Keratinocyte (primary cell): ENCODE data around the gene ACBD7. TPM values are rescaled to one million over a fixed set of nuclear protein-coding genes. Genes with fewer than 3 reads are reported as not detected.

ENCODE experiments used
- DNase-seq: peaks from one replicate; pipeline ENCODE4 v3.0.0-alpha.2; 2011; ENCODE audit warnings: low read depth, missing footprints, low spot score
- FAIRE-seq: peaks from 2 replicates; lab custom pipeline; 2011; peaks lifted over from hg19 to GRCh38; lab: Jason Lieb, UNC
- H2AFZ ChIP-seq: 2 replicates; pipeline ENCODE4 v1.6.0; 2012; ENCODE audit warnings: low read length, control low read depth, inconsistent platforms; ENCODE audit not compliant: control insufficient read depth
- H3K27ac ChIP-seq: 2 replicates; pipeline ENCODE4 v1.5.1; 2011; ENCODE audit warnings: low read length; ENCODE audit not compliant: control insufficient read depth, insufficient read depth
- H3K27me3 ChIP-seq: 3 replicates; pipeline ENCODE4 v1.6.0; 2011; ENCODE audit warnings: low read length; ENCODE audit not compliant: control insufficient read depth, insufficient read depth; ENCODE audit errors: extremely low read depth
- H3K36me3 ChIP-seq, 2 experiments: 2 replicates in 1 of 2; 3 replicates in 1 of 2; pipeline ENCODE4 v1.5.1; 2011; ENCODE audit warnings: low read length in 2 of 2, mild to moderate bottlenecking in 1 of 2; ENCODE audit not compliant: control insufficient read depth in 2 of 2, insufficient read depth in 2 of 2; ENCODE audit errors: extremely low read depth in 1 of 2
- H3K4me1 ChIP-seq: 3 replicates; pipeline ENCODE4 v1.5.1; 2011; ENCODE audit warnings: low read length; ENCODE audit not compliant: control insufficient read depth, insufficient read depth; ENCODE audit errors: extremely low read depth
- H3K4me2 ChIP-seq: 3 replicates; pipeline ENCODE4 v1.6.0; 2011; ENCODE audit warnings: low read depth, low read length; ENCODE audit not compliant: control insufficient read depth, insufficient read depth; ENCODE audit errors: extremely low read depth
- H3K4me3 ChIP-seq, 3 experiments: fragments of 200-600 bp in 1 of 3; sonication (generic) in 1 of 3; 2 replicates in 2 of 3; 3 replicates in 1 of 3; pipeline ENCODE4 v1.5.1; 2011 to 2016; ENCODE audit warnings: low read length in 3 of 3, mild to moderate bottlenecking in 3 of 3, control low read depth in 2 of 3, inconsistent platforms in 1 of 3, low read depth in 1 of 3, mixed read lengths in 1 of 3, mixed run types in 1 of 3, moderate library complexity in 1 of 3; ENCODE audit not compliant: control insufficient read depth in 2 of 3, insufficient read depth in 2 of 3; ENCODE audit errors: extremely low read depth in 1 of 3
- H3K79me2 ChIP-seq: 2 replicates; pipeline ENCODE4 v1.6.0; 2012; ENCODE audit warnings: low read length; ENCODE audit not compliant: control insufficient read depth, insufficient read depth
- H3K9ac ChIP-seq: 3 replicates; pipeline ENCODE4 v1.6.0; 2011; ENCODE audit warnings: low read length; ENCODE audit not compliant: control insufficient read depth, insufficient read depth; ENCODE audit errors: extremely low read depth
- H3K9me1 ChIP-seq: 3 replicates; pipeline ENCODE4 v1.6.0; 2011; ENCODE audit warnings: low read length; ENCODE audit not compliant: control insufficient read depth, insufficient read depth; ENCODE audit errors: extremely low read depth
- H3K9me3 ChIP-seq: 2 replicates; pipeline ENCODE4 v1.5.1; 2012; ENCODE audit warnings: low read depth, low read length; ENCODE audit not compliant: control insufficient read depth
- H4K20me1 ChIP-seq: 3 replicates; pipeline ENCODE4 v1.6.0; 2011; ENCODE audit warnings: low read length; ENCODE audit not compliant: control insufficient read depth, insufficient read depth; ENCODE audit errors: extremely low read depth
- CTCF ChIP-seq, 3 experiments: IDR thresholded peaks in 1 of 3; conservative IDR thresholded peaks in 1 of 3; optimal IDR thresholded peaks in 1 of 3; 2 replicates in 2 of 3; 3 replicates in 1 of 3; pipeline versions ENCODE3 to v1.5.1; 2011; ENCODE audit warnings: low read length in 3 of 3, mild to moderate bottlenecking in 3 of 3, moderate library complexity in 2 of 3, control low read depth in 1 of 3, inconsistent platforms in 1 of 3; ENCODE audit not compliant: insufficient read depth in 2 of 3; ENCODE audit errors: extremely low read depth in 1 of 3
- EZH2 ChIP-seq: IDR thresholded peaks from one replicate; pipeline ENCODE4 v1.6.1; 2012; ENCODE audit warnings: inconsistent platforms, mild to moderate bottlenecking, low read length, moderate library complexity
- dilution Hi-C: fragments of 300-500 bp; cut with MboI; formaldehyde crosslinking; loops from one replicate; pipeline ENCODE4 v1.7.0; 2020; ENCODE audit warnings: low sequenced_read_pairs; ENCODE audit not compliant: extremely low pct_ligation_motif_present
- polyA plus RNA-seq, 5 experiments: library from polyadenylated mRNA; depleted of rRNA in 3 of 5; stranded (reverse) in 3 of 5; stranded (forward) in 1 of 5; unstranded in 1 of 5; fragments of >200 nt; gene quantifications; 1 replicate in 1 of 5; 2 replicates in 3 of 5; 3 replicates in 1 of 5; pipeline versions ENCODE4 v1.2.1 to v1.2.3, GENCODE V29; 2011 to 2012; ENCODE audit warnings: missing spikeins in 2 of 5, low read depth in 1 of 5, low replicate concordance in 1 of 5

Gene ACBD7
- polyA plus RNA-seq, 1 donor (not counting 4 experiments of a cell fraction or from before 2014, with no cell fraction given), result 0.20 TPM

GRCh38 chr10:15137036-15137359, 48.4 kb upstream of the ACBD7 start:
- Histone ChIP-seq H2AFZ (no peak overlapping the region), H3K27me3 (no peaks in the 10 kb centered on the region), H3K4me3 (no peak overlapping the region), H3K27ac (no peak overlapping the region), H3K36me3 (peaks cover 9 to 19% of the 10 kb centered on the region in 2 experiments), H3K79me2 (no peaks in the 10 kb centered on the region), H3K9me3 (no peaks in the 10 kb centered on the region), H3K4me1 (no peaks in the 10 kb centered on the region), H4K20me1 (no peaks in the 10 kb centered on the region), H3K9ac (no peak overlapping the region), H3K9me1 (no peaks in the 10 kb centered on the region), H3K4me2 (no peak overlapping the region)
- DNase-seq (no peak), FAIRE-seq (no peak)
- dilution Hi-C loops, result no loop called here
- TF ChIP-seq EZH2, result no peak

GRCh38 chr10:15136129-15137035, 47.8 kb upstream of the ACBD7 start:
- no peaks in the 10 kb centered on the region for H4K20me1 ChIP-seq
- H3K27ac ChIP-seq, result no peak overlapping the region
- no peak overlapping the region for H3K9ac ChIP-seq
- TF ChIP-seq CTCF (optimal IDR thresholded peaks at IDR 0.05 in 1 of 3, IDR thresholded peaks at IDR 0.05 in 1 of 3, conservative IDR thresholded peaks at IDR 0.05 in 1 of 3; ENCODE audit: extremely low read depth in 1 of 3, insufficient read depth in 2 of 3, low read length in 3 of 3) (no peak), EZH2 (no peak)
- no peak overlapping the region for H3K4me2 ChIP-seq
- no peak overlapping the region for H3K4me3 ChIP-seq
- no peaks in the 10 kb centered on the region for H3K4me1 ChIP-seq
- H3K9me1 ChIP-seq, result no peaks in the 10 kb centered on the region
- no peak for DNase-seq
- no peak overlapping the region for H2AFZ ChIP-seq
- H3K36me3 ChIP-seq, result peaks cover 11 to 19% of the 10 kb centered on the region in 2 experiments
- dilution Hi-C loops, result no loop called here
- no peaks in the 10 kb centered on the region for H3K79me2 ChIP-seq
- FAIRE-seq, result no peak
- no peaks in the 10 kb centered on the region for H3K27me3 ChIP-seq
- H3K9me3 ChIP-seq, result no peaks in the 10 kb centered on the region
